ENCODE data around the gene AHSG. TPM values are rescaled to one million over a fixed set of nuclear protein-coding genes. Genes with fewer than 3 reads are reported as not detected.
A peak's percentile ranks its signal among the peaks of the same experiment; 100 is the strongest.

AHSG gene
- total and polyA plus RNA-seq, 5 donors from 2014 or later = not detected

DNA sequence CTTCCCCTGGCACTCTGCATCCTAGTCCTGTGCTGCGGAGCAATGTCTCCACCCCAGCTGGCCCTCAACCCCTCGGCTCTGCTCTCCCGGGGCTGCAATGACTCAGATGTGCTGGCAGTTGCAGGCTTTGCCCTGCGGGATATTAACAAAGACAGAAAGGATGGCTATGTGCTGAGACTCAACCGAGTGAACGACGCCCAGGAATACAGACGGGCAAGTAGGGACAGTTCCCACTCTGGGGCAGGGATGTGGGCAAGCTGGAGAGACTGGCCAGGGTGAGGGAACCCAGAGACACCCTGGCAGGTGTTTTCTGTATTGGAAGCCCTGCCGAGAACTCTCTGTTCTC lies 27.6 kb downstream of the AHSG start:
- no peaks in the 10 kb centered on the region for H3K36me3 Mint-ChIP-seq
- H3K9me3 Mint-ChIP-seq = peaks cover 0 to 1% (median 0%) of the 10 kb centered on the region in 7 donors
- H3K27me3 Mint-ChIP-seq = peaks cover 44% of the 10 kb centered on the region
- no peak for DNase-seq
- H3K27ac Mint-ChIP-seq = no peak overlapping the region
- no peak overlapping the region for H3K4me3 ChIP-seq (ENCODE audit: low read depth, low read length)
- no peak overlapping the region for H3K4me3 Mint-ChIP-seq
- H3K27ac ChIP-seq (ENCODE audit: insufficient read depth, low read length, poor library complexity, severe bottlenecking) = no peak overlapping the region
- no peak for ATAC-seq (ENCODE audit: low read depth in 2 of 2)
- peaks cover 17% of the 10 kb centered on the region for H3K27me3 ChIP-seq (ENCODE audit: control insufficient read depth, insufficient read depth, low read length)
- H3K4me1 ChIP-seq (ENCODE audit: control insufficient read depth, insufficient read depth, low read length, poor library complexity, severe bottlenecking) = no peaks in the 10 kb centered on the region
- no peaks in the 10 kb centered on the region for H3K9me3 ChIP-seq (ENCODE audit: control insufficient read depth in 2 of 2, low read length in 2 of 2)
- H3K4me1 Mint-ChIP-seq = no peaks in the 10 kb centered on the region
- H3K36me3 ChIP-seq (ENCODE audit: control insufficient read depth, insufficient read depth, low read length) = no peaks in the 10 kb centered on the region

DNA sequence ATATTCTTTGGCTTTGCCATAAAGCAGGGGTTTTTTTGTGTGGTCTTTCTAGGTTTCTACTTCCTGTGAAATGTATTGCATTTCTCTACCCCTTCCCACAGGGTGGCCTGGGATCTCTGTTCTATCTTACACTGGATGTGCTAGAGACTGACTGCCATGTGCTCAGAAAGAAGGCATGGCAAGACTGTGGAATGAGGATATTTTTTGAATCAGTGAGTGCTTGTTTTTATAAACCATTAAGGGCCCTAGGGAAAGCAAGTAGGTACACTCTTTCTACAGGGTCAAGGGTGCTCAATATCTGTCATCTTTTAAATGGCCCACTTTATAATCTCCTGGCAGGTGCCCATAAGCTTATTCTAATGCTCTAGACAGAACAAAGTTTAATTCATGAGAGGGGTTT lies 28.1 kb downstream of the AHSG start:
- H3K27me3 ChIP-seq (ENCODE audit: control insufficient read depth, insufficient read depth, low read length) = peaks cover 14% of the 10 kb centered on the region
- H3K4me3 ChIP-seq (ENCODE audit: low read depth, low read length) = no peak overlapping the region
- H3K4me1 ChIP-seq (ENCODE audit: control insufficient read depth, insufficient read depth, low read length, poor library complexity, severe bottlenecking) = no peaks in the 10 kb centered on the region
- H3K27ac ChIP-seq (ENCODE audit: insufficient read depth, low read length, poor library complexity, severe bottlenecking) = no peak overlapping the region
- no peak for DNase-seq
- peaks cover 47% of the 10 kb centered on the region for H3K27me3 Mint-ChIP-seq
- no peaks in the 10 kb centered on the region for H3K36me3 Mint-ChIP-seq
- H3K4me1 Mint-ChIP-seq = no peaks in the 10 kb centered on the region
- no peak overlapping the region for H3K4me3 Mint-ChIP-seq
- ATAC-seq (ENCODE audit: low read depth in 2 of 2) = no peak
- no peaks in the 10 kb centered on the region for H3K36me3 ChIP-seq (ENCODE audit: control insufficient read depth, insufficient read depth, low read length)
- H3K9me3 Mint-ChIP-seq = peaks cover 0 to 1% (median 0%) of the 10 kb centered on the region in 7 donors
- H3K9me3 ChIP-seq (ENCODE audit: control insufficient read depth in 2 of 2, low read length in 2 of 2) = no peaks in the 10 kb centered on the region
- H3K27ac Mint-ChIP-seq = no peak overlapping the region

DNA sequence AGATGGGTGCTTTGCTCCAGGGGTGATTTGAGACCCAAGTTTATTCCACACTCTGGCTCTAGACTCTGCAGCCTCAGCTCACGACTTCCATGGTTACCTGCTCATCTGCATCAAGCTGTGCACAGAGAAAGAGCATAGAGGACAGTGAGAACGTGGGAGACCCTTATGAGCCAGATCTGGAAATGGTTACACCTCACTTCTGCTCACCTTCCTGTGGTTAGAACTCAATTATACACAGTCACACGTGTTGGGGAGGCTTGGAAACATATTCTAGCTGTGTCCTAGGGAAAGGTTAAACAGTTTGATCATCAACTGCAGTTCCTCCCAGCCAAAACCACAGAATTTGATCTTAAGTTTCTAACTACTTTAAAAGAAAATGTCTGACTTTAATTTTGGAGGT lies 29.2 kb downstream of the AHSG start:
- Mint-ChIP-seq H3K36me3 (no peaks in the 10 kb centered on the region), H3K9me3 (peaks cover 0 to 1% (median 0%) of the 10 kb centered on the region in 7 donors), H3K4me1 (no peaks in the 10 kb centered on the region), H3K4me3 (no peak overlapping the region), H3K27ac (no peak overlapping the region), H3K27me3 (peaks cover 46% of the 10 kb centered on the region)
- Histone ChIP-seq H3K4me1 (ENCODE audit: control insufficient read depth, insufficient read depth, low read length, poor library complexity, severe bottlenecking) (no peaks in the 10 kb centered on the region), H3K9me3 (ENCODE audit: control insufficient read depth in 2 of 2, low read length in 2 of 2) (no peaks in the 10 kb centered on the region), H3K36me3 (ENCODE audit: control insufficient read depth, insufficient read depth, low read length) (no peaks in the 10 kb centered on the region), H3K27ac (ENCODE audit: insufficient read depth, low read length, poor library complexity, severe bottlenecking) (no peak overlapping the region), H3K4me3 (ENCODE audit: low read depth, low read length) (no peak overlapping the region), H3K27me3 (ENCODE audit: control insufficient read depth, insufficient read depth, low read length) (peaks cover 14% of the 10 kb centered on the region)
- no peak for DNase-seq
- no peak for ATAC-seq (ENCODE audit: low read depth in 2 of 2)

DNA sequence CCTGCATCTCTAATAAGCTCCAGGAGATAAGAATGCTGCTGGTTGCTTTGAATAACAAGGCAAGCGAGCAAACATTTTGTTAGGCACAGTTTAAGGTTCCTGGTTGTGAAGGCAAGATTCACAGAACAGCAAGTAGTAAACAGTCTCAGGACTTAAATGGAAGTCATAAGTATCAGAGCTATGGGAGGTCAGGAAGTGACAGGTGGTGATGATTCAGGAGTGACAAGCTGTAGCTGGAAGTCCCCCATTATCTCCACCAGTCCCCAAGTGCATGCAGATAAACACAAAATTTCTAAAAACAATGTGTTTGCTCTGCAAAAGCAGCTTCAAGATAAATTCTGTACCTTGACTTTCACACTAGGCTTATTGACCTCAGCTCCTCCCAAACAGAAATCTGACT lies 30.6 kb downstream of the AHSG start:
- no peaks in the 10 kb centered on the region for H3K4me1 Mint-ChIP-seq
- Histone ChIP-seq H3K27me3 (ENCODE audit: control insufficient read depth, insufficient read depth, low read length) (peaks cover 16% of the 10 kb centered on the region), H3K4me3 (ENCODE audit: low read depth, low read length) (no peak overlapping the region), H3K4me1 (ENCODE audit: control insufficient read depth, insufficient read depth, low read length, poor library complexity, severe bottlenecking) (no peaks in the 10 kb centered on the region), H3K27ac (ENCODE audit: insufficient read depth, low read length, poor library complexity, severe bottlenecking) (no peak overlapping the region), H3K9me3 (ENCODE audit: control insufficient read depth in 2 of 2, low read length in 2 of 2) (no peaks in the 10 kb centered on the region), H3K36me3 (ENCODE audit: control insufficient read depth, insufficient read depth, low read length) (no peaks in the 10 kb centered on the region)
- H3K4me3 Mint-ChIP-seq = no peak overlapping the region
- ATAC-seq (ENCODE audit: low read depth in 2 of 2) = peak in 1 of 2 donors; percentile 45
- DNase-seq = peak in 1 of 3 donors; percentile 38
- H3K36me3 Mint-ChIP-seq = no peaks in the 10 kb centered on the region
- H3K27ac Mint-ChIP-seq = no peak overlapping the region
- H3K27me3 Mint-ChIP-seq = peaks cover 42% of the 10 kb centered on the region
- H3K9me3 Mint-ChIP-seq = peaks cover 0 to 1% (median 0%) of the 10 kb centered on the region in 7 donors

DNA sequence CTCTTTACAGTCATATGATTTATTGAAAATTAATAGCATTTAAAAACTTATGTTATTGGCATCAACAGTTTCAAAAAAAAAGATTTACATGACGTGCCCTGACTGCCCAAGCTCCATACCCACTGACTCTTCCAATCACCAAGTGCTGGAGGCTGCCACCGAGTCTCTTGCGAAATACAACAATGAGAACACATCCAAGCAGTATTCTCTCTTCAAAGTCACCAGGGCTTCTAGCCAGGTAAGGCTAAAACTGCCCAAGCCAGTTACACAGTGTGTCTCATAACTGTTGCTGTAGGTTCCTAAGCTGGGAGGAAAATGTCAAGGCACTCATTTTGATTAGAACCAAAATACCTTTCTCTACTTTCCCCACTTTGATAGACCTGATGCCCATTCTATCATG lies 31.8 kb downstream of the AHSG start:
- ATAC-seq (ENCODE audit: low read depth in 2 of 2) (no peak), DNase-seq (no peak)
- Mint-ChIP-seq H3K36me3 (no peaks in the 10 kb centered on the region), H3K4me1 (no peaks in the 10 kb centered on the region), H3K4me3 (no peak overlapping the region), H3K27ac (no peak overlapping the region), H3K27me3 (peaks cover 43% of the 10 kb centered on the region), H3K9me3 (peaks cover 0 to 1% (median 0%) of the 10 kb centered on the region in 7 donors)
- Histone ChIP-seq H3K27ac (ENCODE audit: insufficient read depth, low read length, poor library complexity, severe bottlenecking) (no peak overlapping the region), H3K27me3 (ENCODE audit: control insufficient read depth, insufficient read depth, low read length) (peaks cover 18% of the 10 kb centered on the region), H3K9me3 (ENCODE audit: control insufficient read depth in 2 of 2, low read length in 2 of 2) (no peaks in the 10 kb centered on the region), H3K4me1 (ENCODE audit: control insufficient read depth, insufficient read depth, low read length, poor library complexity, severe bottlenecking) (no peaks in the 10 kb centered on the region), H3K36me3 (ENCODE audit: control insufficient read depth, insufficient read depth, low read length) (no peaks in the 10 kb centered on the region), H3K4me3 (ENCODE audit: low read depth, low read length) (no peak overlapping the region)

DNA sequence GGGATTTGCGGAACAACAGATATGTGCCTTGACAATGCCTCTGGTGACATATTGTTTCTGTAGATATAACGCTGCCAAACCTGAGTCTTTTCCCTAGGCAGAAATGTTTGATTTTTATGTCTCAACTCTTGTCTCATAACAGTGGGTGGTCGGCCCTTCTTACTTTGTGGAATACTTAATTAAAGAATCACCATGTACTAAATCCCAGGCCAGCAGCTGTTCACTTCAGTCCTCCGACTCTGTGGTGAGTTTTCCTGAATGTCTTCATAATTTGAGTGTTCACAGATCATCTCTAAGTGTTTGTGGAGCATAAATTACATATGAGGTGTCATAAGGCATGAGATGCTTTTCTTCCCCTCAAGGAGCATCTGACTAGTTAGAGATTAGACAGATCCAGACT lies 33.2 kb downstream of the AHSG start:
- ATAC-seq (ENCODE audit: low read depth in 2 of 2) = no peak
- Mint-ChIP-seq H3K4me3 (no peak overlapping the region), H3K27me3 (peaks cover 33% of the 10 kb centered on the region), H3K4me1 (no peaks in the 10 kb centered on the region), H3K9me3 (peaks cover 0 to 1% (median 0%) of the 10 kb centered on the region in 7 donors), H3K36me3 (no peaks in the 10 kb centered on the region), H3K27ac (no peak overlapping the region)
- Histone ChIP-seq H3K27me3 (ENCODE audit: control insufficient read depth, insufficient read depth, low read length) (peaks cover 14% of the 10 kb centered on the region), H3K27ac (ENCODE audit: insufficient read depth, low read length, poor library complexity, severe bottlenecking) (no peak overlapping the region), H3K4me3 (ENCODE audit: low read depth, low read length) (no peak overlapping the region), H3K36me3 (ENCODE audit: control insufficient read depth, insufficient read depth, low read length) (no peaks in the 10 kb centered on the region), H3K9me3 (ENCODE audit: control insufficient read depth in 2 of 2, low read length in 2 of 2) (no peaks in the 10 kb centered on the region), H3K4me1 (ENCODE audit: control insufficient read depth, insufficient read depth, low read length, poor library complexity, severe bottlenecking) (no peaks in the 10 kb centered on the region)
- no peak for DNase-seq

DNA sequence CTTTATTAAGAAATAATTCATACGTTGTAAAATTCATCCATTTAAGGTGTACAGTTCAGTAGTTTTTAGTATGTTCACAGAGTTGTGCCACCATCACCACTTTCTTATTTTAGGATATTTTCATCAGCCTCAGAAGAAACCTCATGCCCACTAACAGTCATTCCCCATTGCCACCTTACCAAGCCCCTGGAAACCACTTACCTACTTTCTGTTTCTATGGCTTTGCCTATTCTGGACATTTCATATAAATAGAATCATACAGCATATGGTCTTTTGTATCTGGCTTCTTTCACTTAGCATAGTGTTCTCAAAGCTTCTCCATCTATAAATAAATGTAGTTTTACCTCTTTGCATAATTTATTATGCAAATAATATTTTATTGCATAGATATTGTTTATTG lies 34.0 kb downstream of the AHSG start:
- no peaks in the 10 kb centered on the region for H3K4me1 Mint-ChIP-seq
- no peak overlapping the region for H3K4me3 ChIP-seq (ENCODE audit: low read depth, low read length)
- H3K36me3 Mint-ChIP-seq = no peaks in the 10 kb centered on the region
- no peaks in the 10 kb centered on the region for H3K9me3 ChIP-seq (ENCODE audit: control insufficient read depth in 2 of 2, low read length in 2 of 2)
- peaks cover 30% of the 10 kb centered on the region for H3K27me3 Mint-ChIP-seq
- H3K27ac ChIP-seq (ENCODE audit: insufficient read depth, low read length, poor library complexity, severe bottlenecking) = no peak overlapping the region
- H3K9me3 Mint-ChIP-seq = peaks cover 0 to 1% (median 0%) of the 10 kb centered on the region in 7 donors
- no peaks in the 10 kb centered on the region for H3K4me1 ChIP-seq (ENCODE audit: control insufficient read depth, insufficient read depth, low read length, poor library complexity, severe bottlenecking)
- no peak overlapping the region for H3K4me3 Mint-ChIP-seq
- no peaks in the 10 kb centered on the region for H3K36me3 ChIP-seq (ENCODE audit: control insufficient read depth, insufficient read depth, low read length)
- ATAC-seq (ENCODE audit: low read depth in 2 of 2) = no peak
- H3K27me3 ChIP-seq (ENCODE audit: control insufficient read depth, insufficient read depth, low read length) = peaks cover 13% of the 10 kb centered on the region
- no peak overlapping the region for H3K27ac Mint-ChIP-seq
- DNase-seq = no peak

DNA sequence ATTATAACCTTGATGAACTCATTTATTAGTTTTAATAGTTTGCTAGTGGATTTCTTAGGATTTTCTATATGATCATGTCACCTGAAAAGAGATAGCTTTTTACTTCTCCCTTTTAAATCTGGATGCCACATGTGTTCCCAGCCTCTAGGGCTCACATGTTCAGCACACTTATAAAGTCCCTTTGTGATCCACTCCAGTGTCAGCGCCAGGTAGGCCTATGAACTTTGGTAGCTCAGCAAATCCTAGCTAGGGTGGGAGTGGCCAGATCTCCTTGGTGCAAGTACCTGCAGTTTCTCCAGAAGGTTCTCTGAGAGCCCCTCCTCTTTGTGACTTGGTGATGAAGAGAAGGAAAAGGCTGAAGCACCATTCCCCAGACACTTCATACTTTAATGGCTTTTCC lies 36.0 kb downstream of the AHSG start:
- peaks cover 29% of the 10 kb centered on the region for H3K27me3 Mint-ChIP-seq
- H3K9me3 ChIP-seq (ENCODE audit: control insufficient read depth in 2 of 2, low read length in 2 of 2) = no peaks in the 10 kb centered on the region
- H3K27ac Mint-ChIP-seq = no peak overlapping the region
- H3K27me3 ChIP-seq (ENCODE audit: control insufficient read depth, insufficient read depth, low read length) = peaks cover 9% of the 10 kb centered on the region
- no peaks in the 10 kb centered on the region for H3K4me1 Mint-ChIP-seq
- DNase-seq (no peak), ATAC-seq (ENCODE audit: low read depth in 2 of 2) (no peak)
- H3K27ac ChIP-seq (ENCODE audit: insufficient read depth, low read length, poor library complexity, severe bottlenecking) = no peak overlapping the region
- no peaks in the 10 kb centered on the region for H3K4me1 ChIP-seq (ENCODE audit: control insufficient read depth, insufficient read depth, low read length, poor library complexity, severe bottlenecking)
- no peak overlapping the region for H3K4me3 Mint-ChIP-seq
- no peak overlapping the region for H3K4me3 ChIP-seq (ENCODE audit: low read depth, low read length)
- H3K36me3 Mint-ChIP-seq = no peaks in the 10 kb centered on the region
- H3K36me3 ChIP-seq (ENCODE audit: control insufficient read depth, insufficient read depth, low read length) = no peaks in the 10 kb centered on the region
- H3K9me3 Mint-ChIP-seq = no peaks in the 10 kb centered on the region
